MCF 10A (cell line): ENCODE measurements around the gene AGMO. TPM values are rescaled to one million over a fixed set of nuclear protein-coding genes. Genes with fewer than 3 reads are reported as not detected.

ENCODE experiments used
- BruUV-seq: library from RNA; stranded (reverse); fragments of 400-500 nt; replicated peaks from 2 replicates; lab custom pipeline; 2021; lab: Mats Ljungman, UMichigan
- CTCF ChIA-PET: fragments of 300-600 bp; sonication (Branson Sonifier 250); formaldehyde crosslinking; extraction: SDS; loops from one replicate; lab custom pipeline; 2021; ENCODE audit warnings: antibody characterized with exemption, inconsistent platforms; lab: Yijun Ruan, JAX
- POLR2A ChIA-PET: fragments of 300-600, 350-650 bp; sonication (Branson Sonifier 250); formaldehyde crosslinking; extraction: SDS; loops from one replicate; lab custom pipeline; 2020; ENCODE audit warnings: antibody characterized with exemption, inconsistent platforms; lab: Yijun Ruan, JAX
- DNase-seq: peaks from one replicate; pipeline ENCODE4 v3.0.0-alpha.2; 2018; ENCODE audit not compliant: unreplicated experiment
- H3K27ac Mint-ChIP-seq: one replicate; pipeline ENCODE4 v1.8.0; 2022; ENCODE audit warnings: mild to moderate bottlenecking, low read depth, mixed read lengths; ENCODE audit not compliant: unreplicated experiment
- H3K27me3 Mint-ChIP-seq: one replicate; pipeline ENCODE4 v1.8.0; 2022; ENCODE audit warnings: mixed read lengths; ENCODE audit not compliant: insufficient read depth, unreplicated experiment
- H3K36me3 Mint-ChIP-seq: one replicate; pipeline ENCODE4 v1.8.0; 2022; ENCODE audit warnings: mild to moderate bottlenecking, moderate library complexity, mixed read lengths; ENCODE audit not compliant: insufficient read depth, unreplicated experiment
- H3K4me1 Mint-ChIP-seq: one replicate; pipeline ENCODE4 v1.8.0; 2022; ENCODE audit warnings: mixed read lengths; ENCODE audit not compliant: insufficient read depth, unreplicated experiment
- H3K4me3 Mint-ChIP-seq: one replicate; pipeline ENCODE4 v1.8.0; 2022; ENCODE audit warnings: mild to moderate bottlenecking, moderate library complexity, mixed read lengths; ENCODE audit not compliant: unreplicated experiment
- H3K9me3 Mint-ChIP-seq: one replicate; pipeline ENCODE4 v1.8.0; 2022; ENCODE audit warnings: mixed read lengths; ENCODE audit not compliant: unreplicated experiment
- intact Hi-C: fragments of 100-400 bp; cut with micrococcal nuclease; formaldehyde crosslinking; loops from 2 replicates; pipeline ENCODE4 v1.14.1; 2022
- total RNA-seq: library from RNA; stranded (reverse); gene quantifications from 2 replicates; pipeline ENCODE4 v1.2.3, GENCODE V29; 2022
- TF ChIP-seq, protein P1 (sequence below): fragments of 200-600 bp; IDR thresholded peaks from one replicate; pipeline ENCODE4 v1.8.0; 2022; ENCODE audit warnings: antibody characterized with exemption, mild to moderate bottlenecking; ENCODE audit not compliant: unreplicated experiment

Gene AGMO
- total RNA-seq, 1 experiment from 2014 or later, result not detected

DNA sequence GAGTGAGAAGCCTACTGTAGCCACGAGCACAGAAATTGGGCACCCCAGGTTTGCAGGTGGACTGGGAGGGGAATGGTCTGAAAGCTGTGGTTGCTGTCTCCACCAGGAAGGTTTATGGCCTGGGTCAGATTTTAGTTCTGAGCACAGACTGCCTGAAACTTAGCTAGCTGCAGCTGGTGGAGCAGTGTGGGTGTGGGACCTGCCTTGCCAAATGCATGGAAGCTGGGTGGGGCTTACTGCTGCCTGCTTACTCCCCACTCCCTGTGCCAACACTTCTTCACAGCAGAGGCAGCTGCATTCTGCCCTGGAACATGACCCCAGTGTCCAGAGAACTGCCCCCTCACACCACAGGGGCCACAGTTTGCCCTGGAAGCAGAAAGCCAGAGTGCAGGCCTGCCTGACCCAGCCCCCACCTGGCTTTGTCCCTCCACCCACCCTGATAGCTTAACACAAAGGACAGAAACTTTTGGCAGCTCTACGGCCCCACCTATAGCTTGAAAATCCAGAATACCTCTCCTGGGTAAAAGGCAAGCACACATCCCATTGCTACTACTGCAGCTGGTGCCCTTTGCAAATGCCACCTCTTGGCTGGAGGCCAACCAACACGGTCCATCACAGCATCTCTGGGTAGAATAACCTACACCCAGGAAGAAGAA is 281.6 kb downstream of the AGMO start:
- DNase-seq, result no peak
- H3K4me1 Mint-ChIP-seq, result no peaks in the 10 kb centered on the region
- no peak overlapping the region for H3K4me3 Mint-ChIP-seq
- H3K27ac Mint-ChIP-seq, result no peak overlapping the region
- no TSS peak for BruUV-seq
- peaks cover 14% of the 10 kb centered on the region for H3K9me3 Mint-ChIP-seq
- no peaks in the 10 kb centered on the region for H3K27me3 Mint-ChIP-seq
- TF ChIP-seq, protein P1, sequence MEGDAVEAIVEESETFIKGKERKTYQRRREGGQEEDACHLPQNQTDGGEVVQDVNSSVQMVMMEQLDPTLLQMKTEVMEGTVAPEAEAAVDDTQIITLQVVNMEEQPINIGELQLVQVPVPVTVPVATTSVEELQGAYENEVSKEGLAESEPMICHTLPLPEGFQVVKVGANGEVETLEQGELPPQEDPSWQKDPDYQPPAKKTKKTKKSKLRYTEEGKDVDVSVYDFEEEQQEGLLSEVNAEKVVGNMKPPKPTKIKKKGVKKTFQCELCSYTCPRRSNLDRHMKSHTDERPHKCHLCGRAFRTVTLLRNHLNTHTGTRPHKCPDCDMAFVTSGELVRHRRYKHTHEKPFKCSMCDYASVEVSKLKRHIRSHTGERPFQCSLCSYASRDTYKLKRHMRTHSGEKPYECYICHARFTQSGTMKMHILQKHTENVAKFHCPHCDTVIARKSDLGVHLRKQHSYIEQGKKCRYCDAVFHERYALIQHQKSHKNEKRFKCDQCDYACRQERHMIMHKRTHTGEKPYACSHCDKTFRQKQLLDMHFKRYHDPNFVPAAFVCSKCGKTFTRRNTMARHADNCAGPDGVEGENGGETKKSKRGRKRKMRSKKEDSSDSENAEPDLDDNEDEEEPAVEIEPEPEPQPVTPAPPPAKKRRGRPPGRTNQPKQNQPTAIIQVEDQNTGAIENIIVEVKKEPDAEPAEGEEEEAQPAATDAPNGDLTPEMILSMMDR, result no peak
- H3K36me3 Mint-ChIP-seq, result no peaks in the 10 kb centered on the region
- intact Hi-C loops, result no loop called here
- POLR2A ChIA-PET, result no interaction called here
- CTCF ChIA-PET, result no interaction called here

DNA sequence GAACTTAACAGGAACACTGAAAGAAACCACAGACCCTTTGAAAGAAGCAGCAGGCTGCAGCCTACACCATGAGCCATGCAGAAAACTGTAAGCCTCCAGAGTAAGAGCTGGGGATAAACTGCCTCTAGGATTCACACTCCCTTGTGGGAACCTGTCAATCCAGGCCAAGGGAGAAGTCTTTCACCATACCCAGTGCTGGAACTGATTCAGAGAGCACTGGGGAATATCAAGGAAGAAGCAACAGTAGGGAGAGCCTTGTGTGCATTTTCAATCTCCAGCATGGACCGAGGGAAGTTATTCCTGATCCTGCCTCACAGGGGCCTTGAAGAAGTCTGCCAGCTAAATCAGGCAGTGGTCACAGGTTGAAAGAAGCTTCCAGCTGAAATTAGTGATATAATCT is 282.2 kb downstream of the AGMO start:
- no peaks in the 10 kb centered on the region for H3K36me3 Mint-ChIP-seq
- H3K27me3 Mint-ChIP-seq, result no peaks in the 10 kb centered on the region
- intact Hi-C loops, result no loop called here
- no TSS peak for BruUV-seq
- no peak for DNase-seq
- ChIA-PET POLR2A (no interaction called here), CTCF (no interaction called here)
- no peak overlapping the region for H3K4me3 Mint-ChIP-seq
- peaks cover 14% of the 10 kb centered on the region for H3K9me3 Mint-ChIP-seq
- H3K27ac Mint-ChIP-seq, result no peak overlapping the region
- TF ChIP-seq, protein P1, result no peak
- H3K4me1 Mint-ChIP-seq, result no peaks in the 10 kb centered on the region

GRCh38 chr7:15257689-15258088 is 304.1 kb downstream of the AGMO start:
- POLR2A ChIA-PET, result no interaction called here
- intact Hi-C loops, result no loop called here
- Mint-ChIP-seq H3K4me3 (no peak overlapping the region), H3K4me1 (no peaks in the 10 kb centered on the region), H3K27ac (no peak overlapping the region), H3K9me3 (peaks cover 5% of the 10 kb centered on the region), H3K27me3 (peaks cover 6% of the 10 kb centered on the region), H3K36me3 (no peaks in the 10 kb centered on the region)
- TF ChIP-seq, protein P1, result no peak
- no peak for DNase-seq
- CTCF ChIA-PET, result no interaction called here
- no TSS peak for BruUV-seq

- TF ChIP-seq, protein P1, result no peak
- no peak overlapping the region for H3K27ac Mint-ChIP-seq
- ChIA-PET CTCF (no interaction called here), POLR2A (no interaction called here)
- intact Hi-C loops, result no loop called here
- no peaks in the 10 kb centered on the region for H3K9me3 Mint-ChIP-seq
- H3K27me3 Mint-ChIP-seq, result peaks cover 16% of the 10 kb centered on the region
- no peaks in the 10 kb centered on the region for H3K36me3 Mint-ChIP-seq
- no peak overlapping the region for H3K4me3 Mint-ChIP-seq
- no peak for DNase-seq
- BruUV-seq, result no TSS peak
- no peaks in the 10 kb centered on the region for H3K4me1 Mint-ChIP-seq
These were observed 309.6 kb downstream of the AGMO start for GRCh38 chr7:15252181-15252580.
